ENCODE data around the gene SLC35F1.

DNA sequence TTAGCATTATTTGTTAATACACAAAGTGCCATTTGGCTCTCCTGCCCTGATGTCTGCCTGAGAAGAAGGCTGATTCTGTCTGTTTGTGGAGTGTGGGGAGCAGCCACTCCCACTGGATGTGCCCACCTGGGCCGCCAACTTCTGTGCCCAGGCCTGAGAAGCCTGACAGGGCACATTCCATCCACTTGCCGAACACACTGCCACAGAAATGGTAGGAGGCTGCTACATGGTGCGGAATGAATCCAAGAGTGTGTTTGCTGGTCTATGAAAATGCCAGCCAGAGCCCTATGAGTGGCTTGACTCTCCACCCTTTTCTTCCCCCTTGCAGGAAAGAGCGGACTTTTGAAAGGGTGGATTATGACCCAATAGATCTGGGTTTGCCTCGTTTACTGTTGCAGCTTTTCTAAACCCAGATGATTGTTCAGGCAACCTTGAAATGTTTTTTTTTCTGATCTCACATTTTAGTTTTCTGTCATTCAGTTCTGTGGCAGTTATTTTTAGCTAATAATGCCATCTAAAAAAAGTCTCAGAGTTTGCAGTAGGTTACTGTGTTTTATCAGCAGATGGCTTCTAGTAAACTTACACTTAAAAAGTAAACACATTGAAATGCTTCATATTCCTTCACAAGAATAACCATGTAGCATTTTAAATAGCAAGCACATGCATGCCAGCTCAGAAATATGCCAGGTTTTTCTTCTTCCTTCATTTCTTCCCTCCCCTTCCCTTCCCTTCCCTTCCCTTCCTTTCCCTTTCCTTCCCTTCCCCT lies 196.5 kb downstream of the SLC35F1 start:
- no peak for TF ChIP-seq EZH2 (IDR thresholded peaks at IDR 0.05; ENCODE audit: borderline replicate concordance, low read length)
- TF ChIP-seq, protein P1, sequence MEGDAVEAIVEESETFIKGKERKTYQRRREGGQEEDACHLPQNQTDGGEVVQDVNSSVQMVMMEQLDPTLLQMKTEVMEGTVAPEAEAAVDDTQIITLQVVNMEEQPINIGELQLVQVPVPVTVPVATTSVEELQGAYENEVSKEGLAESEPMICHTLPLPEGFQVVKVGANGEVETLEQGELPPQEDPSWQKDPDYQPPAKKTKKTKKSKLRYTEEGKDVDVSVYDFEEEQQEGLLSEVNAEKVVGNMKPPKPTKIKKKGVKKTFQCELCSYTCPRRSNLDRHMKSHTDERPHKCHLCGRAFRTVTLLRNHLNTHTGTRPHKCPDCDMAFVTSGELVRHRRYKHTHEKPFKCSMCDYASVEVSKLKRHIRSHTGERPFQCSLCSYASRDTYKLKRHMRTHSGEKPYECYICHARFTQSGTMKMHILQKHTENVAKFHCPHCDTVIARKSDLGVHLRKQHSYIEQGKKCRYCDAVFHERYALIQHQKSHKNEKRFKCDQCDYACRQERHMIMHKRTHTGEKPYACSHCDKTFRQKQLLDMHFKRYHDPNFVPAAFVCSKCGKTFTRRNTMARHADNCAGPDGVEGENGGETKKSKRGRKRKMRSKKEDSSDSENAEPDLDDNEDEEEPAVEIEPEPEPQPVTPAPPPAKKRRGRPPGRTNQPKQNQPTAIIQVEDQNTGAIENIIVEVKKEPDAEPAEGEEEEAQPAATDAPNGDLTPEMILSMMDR (IDR thresholded peaks at IDR 0.05; ENCODE audit: low read length): no peak
